Activated T-cell treated with anti-CD3 and anti-CD28 coated beads, Interleukin-2, amount 50 U/mL, for 4 hours (primary cell): ENCODE results near the gene FAM193A. TPM values are rescaled to one million over a fixed set of nuclear protein-coding genes. Genes with fewer than 3 reads are reported as not detected.
"Not testable (repeated sequence)": the region's sequence is repeated elsewhere in the genome, so short reads cannot be mapped to it uniquely, and the experiment has no call there.

Experiments used
- ATAC-seq, 2 donors: fragments of 200-7000 bp; cut with Tn5 transposase; one replicate each; pipeline ENCODE4 v1.10.0; 2021
- DNase-seq: peaks from one replicate; pipeline ENCODE4 v3.0.0-alpha.2; 2020
- H3K27me3 Mint-ChIP-seq: one replicate; pipeline ENCODE4 v1.8.0; 2021; ENCODE audit warnings: low read depth, mixed read lengths
- H3K36me3 Mint-ChIP-seq: one replicate; pipeline ENCODE4 v1.8.0; 2022; ENCODE audit warnings: mixed read lengths; ENCODE audit not compliant: insufficient read depth
- H3K4me1 Mint-ChIP-seq: one replicate; pipeline ENCODE4 v1.8.0; 2021; ENCODE audit warnings: low read depth, mixed read lengths
- H3K4me3 Mint-ChIP-seq: one replicate; pipeline ENCODE4 v1.8.0; 2021; ENCODE audit warnings: mild to moderate bottlenecking, moderate library complexity, mixed read lengths
- H3K9me3 Mint-ChIP-seq: one replicate; pipeline ENCODE4 v1.8.0; 2021; ENCODE audit warnings: mixed read lengths
- total RNA-seq, 3 donors: library from RNA; stranded (reverse); gene quantifications; one replicate each; pipeline ENCODE4 v1.2.1, GENCODE V29; 2021

The FAM193A gene
- total RNA-seq, 3 donors from 2014 or later: 24.7 to 25.3 (median 24.9) TPM

DNA sequence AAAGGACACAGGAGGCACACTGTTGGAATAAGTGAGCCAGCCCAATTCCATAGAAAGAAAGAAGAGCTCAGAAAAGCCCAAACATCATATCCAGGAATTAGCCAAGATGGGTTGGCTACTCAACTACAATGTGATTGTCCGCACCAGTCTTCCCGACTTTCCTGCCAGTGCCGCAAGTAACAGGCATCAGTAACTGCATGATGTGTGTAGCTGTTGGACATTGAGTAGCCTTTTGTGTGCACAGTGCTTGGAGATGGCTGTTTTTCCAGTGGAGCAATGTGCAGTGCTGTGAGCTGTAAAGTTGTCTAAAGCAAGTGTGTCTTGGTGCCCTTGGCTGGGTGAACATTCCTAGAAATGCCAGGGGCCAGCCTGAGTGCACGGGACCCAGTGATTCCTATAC lies 29.2 kb upstream of the FAM193A start:
- no peak for ATAC-seq
- Mint-ChIP-seq H3K27me3 (no peaks in the 10 kb centered on the region), H3K4me1 (peaks cover 14% of the 10 kb centered on the region)

DNA sequence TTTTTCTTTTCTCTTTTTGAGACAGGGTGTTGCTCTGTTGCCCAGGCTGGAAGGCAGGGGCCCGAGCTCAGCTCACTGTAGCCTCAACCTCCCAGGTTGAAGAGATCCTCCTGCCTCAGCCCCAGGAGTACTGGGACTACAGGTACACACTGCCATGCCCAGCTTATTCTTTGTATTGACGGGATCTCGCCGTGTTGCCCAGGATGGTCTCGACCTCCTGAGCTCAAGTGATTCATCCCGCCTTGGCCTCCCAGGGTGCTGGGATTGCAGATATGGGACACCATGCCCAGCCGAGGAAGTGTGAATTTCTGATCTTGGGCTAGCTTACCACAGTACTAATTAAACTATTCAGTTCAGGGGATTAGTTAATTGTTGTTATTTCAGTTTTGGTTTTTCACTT lies 28.6 kb upstream of the FAM193A start:
- Mint-ChIP-seq H3K4me3 (no peak overlapping the region), H3K36me3 (peaks cover 28% of the 10 kb centered on the region), H3K9me3 (no peaks in the 10 kb centered on the region), H3K27me3 (no peaks in the 10 kb centered on the region), H3K4me1 (peaks cover 14% of the 10 kb centered on the region)
- DNase-seq (no peak), ATAC-seq (no peak)

More for the DNA sequence above, 29.2 kb upstream of the FAM193A start:
- H3K9me3 Mint-ChIP-seq: no peaks in the 10 kb centered on the region
- DNase-seq: no peak
- H3K36me3 Mint-ChIP-seq: peaks cover 28% of the 10 kb centered on the region
- H3K4me3 Mint-ChIP-seq: no peak overlapping the region

GRCh38 chr4:2510351-2511259 lies 25.8 kb upstream of the FAM193A start:
- H3K36me3 Mint-ChIP-seq: peaks cover 37% of the 10 kb centered on the region
- no peak for ATAC-seq
- H3K4me1 Mint-ChIP-seq: peaks cover 14% of the 10 kb centered on the region
- H3K9me3 Mint-ChIP-seq: no peaks in the 10 kb centered on the region
- DNase-seq: no peak
- no peaks in the 10 kb centered on the region for H3K27me3 Mint-ChIP-seq
- no peak overlapping the region for H3K4me3 Mint-ChIP-seq

DNA sequence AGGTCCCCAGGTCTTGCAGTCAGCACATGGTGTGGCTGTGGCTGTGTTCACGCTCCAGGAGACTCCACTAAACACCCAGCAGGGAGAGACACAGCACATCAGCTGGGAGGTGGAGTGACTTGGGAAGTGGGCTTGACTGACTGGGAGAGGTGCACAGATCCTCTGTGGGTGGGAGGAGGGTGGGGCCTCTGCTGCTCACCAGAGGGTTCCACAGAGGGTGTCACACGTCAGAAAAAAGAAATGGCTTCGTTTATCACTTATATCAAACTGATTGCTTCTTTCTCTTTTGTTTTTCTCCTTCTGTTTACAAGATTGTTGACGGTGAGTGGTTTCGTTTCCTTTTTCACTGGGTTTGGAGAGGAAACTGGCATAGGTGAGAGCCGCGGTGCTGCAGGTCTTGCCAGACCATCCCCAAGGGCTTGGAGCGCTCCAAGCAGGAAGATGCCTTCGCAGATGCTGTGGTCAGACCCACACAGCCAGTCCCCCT lies 24.8 kb upstream of the FAM193A start:
- DNase-seq (no peak), ATAC-seq (peak in 1 of 2 donors; percentile 19)
- H3K36me3 Mint-ChIP-seq: peaks cover 42% of the 10 kb centered on the region
- H3K4me3 Mint-ChIP-seq: no peak overlapping the region
- no peaks in the 10 kb centered on the region for H3K27me3 Mint-ChIP-seq
- H3K4me1 Mint-ChIP-seq: peaks cover 14% of the 10 kb centered on the region
- H3K9me3 Mint-ChIP-seq: no peaks in the 10 kb centered on the region

DNA sequence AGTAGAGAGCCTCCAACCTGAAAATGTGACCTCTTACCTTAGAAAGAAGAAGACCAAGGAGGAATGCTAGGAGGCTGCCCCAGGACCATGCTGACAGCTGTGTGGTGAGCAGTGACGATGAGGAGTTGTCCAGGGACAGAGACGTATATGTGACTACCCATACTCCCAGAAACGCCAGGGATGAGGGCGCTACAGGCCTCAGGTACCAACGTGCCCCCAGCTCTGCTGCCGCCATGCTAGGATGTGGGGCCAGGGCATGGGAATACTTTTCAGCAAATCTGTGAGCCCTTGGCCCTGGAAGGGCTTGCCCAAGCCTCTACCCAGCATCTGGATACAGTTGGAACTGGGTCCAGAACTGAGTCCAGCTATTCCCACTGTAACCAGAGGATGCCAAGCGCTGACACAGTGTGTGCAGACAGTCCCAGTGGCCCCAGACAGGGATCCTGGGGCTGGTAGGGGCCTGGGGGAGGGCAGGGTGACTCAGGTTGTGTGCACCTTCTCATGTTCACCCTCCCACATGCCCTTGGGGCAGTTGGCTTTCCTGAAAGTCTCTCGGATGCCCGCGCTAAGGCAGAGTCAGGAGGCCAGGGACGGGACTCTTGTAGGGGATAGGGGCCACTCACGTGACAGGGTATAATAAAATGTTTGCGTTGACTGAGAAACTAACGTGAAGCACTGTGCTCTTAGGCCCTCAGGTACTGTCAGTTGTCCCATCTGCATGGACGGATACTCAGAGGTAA lies 23.9 kb upstream of the FAM193A start:
- no peak for DNase-seq
- Mint-ChIP-seq H3K4me1 (peaks cover 12% of the 10 kb centered on the region), H3K4me3 (no peak overlapping the region), H3K27me3 (no peaks in the 10 kb centered on the region), H3K36me3 (peaks cover 44% of the 10 kb centered on the region), H3K9me3 (no peaks in the 10 kb centered on the region)
- no peak for ATAC-seq

DNA sequence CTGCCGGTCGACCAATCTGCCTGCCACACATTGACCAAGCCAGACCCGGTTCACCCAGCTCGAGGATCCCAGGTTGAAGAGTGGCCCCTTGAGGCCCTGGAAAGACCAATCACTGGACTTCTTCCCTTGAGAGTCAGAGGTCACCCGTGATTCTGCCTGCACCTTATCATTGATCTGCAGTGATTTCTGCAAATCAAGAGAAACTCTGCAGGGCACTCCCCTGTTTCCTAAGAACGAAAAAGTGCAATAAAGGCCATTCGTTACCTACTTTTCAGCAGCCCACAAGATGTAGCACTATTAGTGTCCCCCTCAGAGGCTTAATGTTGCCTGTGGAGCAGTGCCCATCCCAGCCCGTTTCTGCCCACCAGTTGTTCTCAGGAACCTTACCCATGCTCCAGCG lies 22.3 kb upstream of the FAM193A start:
- H3K4me3 Mint-ChIP-seq, DNase-seq, H3K27me3 Mint-ChIP-seq, ATAC-seq, H3K9me3 Mint-ChIP-seq: not testable (repeated sequence)
- peaks cover 40% of the 10 kb centered on the region for H3K36me3 Mint-ChIP-seq
- H3K4me1 Mint-ChIP-seq: peaks cover 12% of the 10 kb centered on the region

DNA sequence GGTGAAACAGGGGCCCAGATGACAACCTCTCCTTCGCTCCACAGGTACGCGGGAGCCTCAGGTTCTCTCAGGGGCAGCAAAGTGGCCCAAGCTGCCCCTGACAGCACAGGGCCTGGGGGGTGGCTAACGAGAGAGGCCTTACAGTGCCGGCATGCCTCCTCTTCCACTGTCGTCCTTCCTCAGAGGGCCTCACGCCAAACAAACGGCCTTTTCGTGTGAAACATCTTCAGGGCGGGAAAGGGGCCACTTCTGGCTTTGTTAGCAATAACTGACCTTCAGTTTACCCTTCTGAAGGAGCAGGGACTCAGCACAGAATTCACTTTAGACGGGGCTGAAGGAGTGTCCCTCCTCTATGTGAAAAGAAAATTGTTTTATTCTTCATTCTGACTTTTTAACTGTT lies 21.5 kb upstream of the FAM193A start:
- H3K4me3 Mint-ChIP-seq, DNase-seq, H3K27me3 Mint-ChIP-seq, H3K9me3 Mint-ChIP-seq, ATAC-seq: not testable (repeated sequence)
- Mint-ChIP-seq H3K36me3 (peaks cover 39% of the 10 kb centered on the region), H3K4me1 (peaks cover 12% of the 10 kb centered on the region)

- no peak overlapping the region for H3K4me3 Mint-ChIP-seq
- DNase-seq: no peak
- peaks cover 4% of the 10 kb centered on the region for H3K4me1 Mint-ChIP-seq
- H3K9me3 Mint-ChIP-seq: no peaks in the 10 kb centered on the region
- peaks cover 33% of the 10 kb centered on the region for H3K36me3 Mint-ChIP-seq
- no peak for ATAC-seq
- no peaks in the 10 kb centered on the region for H3K27me3 Mint-ChIP-seq
Observed at GRCh38 chr4:2515830-2516550, 20.5 kb upstream of the FAM193A start.

DNA sequence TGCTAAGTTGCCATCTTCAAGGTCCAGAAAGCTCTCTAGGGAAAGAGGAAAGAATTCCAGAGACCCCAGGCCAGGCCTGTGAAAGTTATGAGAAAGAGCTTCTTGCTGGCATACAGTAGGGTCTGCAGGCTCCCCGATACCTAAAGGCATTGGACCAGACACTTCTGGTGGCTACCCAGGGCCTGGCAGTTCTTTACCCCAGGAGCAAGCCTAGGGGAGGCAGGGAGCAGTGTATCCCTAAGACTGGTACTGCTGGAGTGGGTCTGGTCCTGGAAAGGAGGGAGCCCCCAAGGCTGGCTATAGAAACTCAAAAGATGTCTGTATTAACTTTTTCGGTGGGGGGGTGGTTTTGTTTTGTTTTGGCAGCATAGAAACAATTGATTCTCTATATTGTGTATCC lies 19.8 kb upstream of the FAM193A start:
- Mint-ChIP-seq H3K4me3 (no peak overlapping the region), H3K4me1 (peaks cover 4% of the 10 kb centered on the region), H3K9me3 (no peaks in the 10 kb centered on the region), H3K27me3 (no peaks in the 10 kb centered on the region), H3K36me3 (peaks cover 33% of the 10 kb centered on the region)
- ATAC-seq (no peak), DNase-seq (no peak)

DNA sequence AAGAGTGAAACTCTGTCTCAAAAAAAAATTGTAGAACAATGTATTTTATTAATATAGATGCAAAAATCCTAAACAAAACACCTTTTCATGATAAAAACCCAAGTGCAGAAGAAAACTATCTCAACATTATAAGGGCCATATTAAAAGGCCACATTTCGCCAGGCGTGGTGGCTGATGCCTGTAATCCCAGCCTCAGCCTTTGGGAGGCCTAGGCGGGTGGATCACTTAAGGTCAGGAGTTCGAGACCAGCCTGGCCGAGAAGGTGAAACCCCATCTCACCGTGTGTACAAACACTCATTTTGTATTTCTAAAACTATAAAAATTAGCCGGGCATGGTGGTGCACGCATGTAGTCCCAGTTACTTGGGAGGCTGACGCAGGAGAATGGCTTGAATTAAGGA lies 9.9 kb upstream of the FAM193A start:
- Mint-ChIP-seq H3K9me3 (no peaks in the 10 kb centered on the region), H3K36me3 (no peaks in the 10 kb centered on the region), H3K27me3 (no peaks in the 10 kb centered on the region), H3K4me3 (no peak overlapping the region), H3K4me1 (no peaks in the 10 kb centered on the region)
- no peak for ATAC-seq
- DNase-seq: no peak

- H3K4me3 Mint-ChIP-seq: peak overlapping the region; percentile 89
- no peaks in the 10 kb centered on the region for H3K9me3 Mint-ChIP-seq
- no peaks in the 10 kb centered on the region for H3K36me3 Mint-ChIP-seq
- ATAC-seq (no peak), DNase-seq (no peak)
- H3K4me1 Mint-ChIP-seq: peaks cover 17% of the 10 kb centered on the region
- no peaks in the 10 kb centered on the region for H3K27me3 Mint-ChIP-seq
Observed at GRCh38 chr4:2534904-2535375, 1.5 kb upstream of the FAM193A start.

DNA sequence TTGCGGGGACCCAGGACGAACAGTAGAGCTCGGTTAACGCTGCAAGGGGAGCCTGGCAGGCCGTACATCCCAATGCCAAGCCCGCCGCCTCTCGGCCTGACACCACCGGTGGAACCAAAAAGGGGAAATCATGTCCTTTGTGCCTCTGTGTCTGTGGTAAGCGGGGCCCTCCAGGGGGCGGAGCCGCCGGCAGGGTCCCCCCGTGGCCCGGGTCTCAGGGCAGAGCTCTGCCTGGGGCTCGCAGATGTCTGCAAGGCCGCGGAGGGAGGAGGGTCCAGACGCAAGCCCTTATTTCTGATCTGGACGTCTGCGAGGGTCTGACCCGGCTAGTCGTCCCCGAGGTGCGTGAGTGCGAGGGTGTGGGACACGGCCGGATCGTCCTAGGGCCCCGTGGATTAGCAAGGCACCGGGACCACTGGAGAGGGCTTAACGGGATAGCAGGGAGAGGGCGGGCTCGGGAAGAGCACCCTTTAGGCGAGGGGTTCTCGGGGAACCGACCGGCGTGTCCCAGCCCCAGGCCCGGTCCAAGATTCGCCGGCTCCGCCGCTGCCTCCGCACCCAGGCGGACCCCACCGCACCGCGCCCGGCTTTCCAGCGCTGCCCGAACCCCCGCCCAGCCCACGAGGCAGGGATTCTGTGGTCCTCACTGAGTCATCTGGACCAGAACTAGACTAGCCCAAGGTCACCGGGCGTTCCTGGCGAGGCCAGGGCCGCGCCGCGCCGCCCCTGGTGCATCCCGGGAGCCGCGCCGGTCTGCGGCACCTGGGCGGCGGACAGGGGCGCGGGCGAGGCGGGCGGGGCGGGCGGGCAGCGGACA lies 863 bp upstream of the FAM193A start:
- H3K4me1 Mint-ChIP-seq: peaks cover 19% of the 10 kb centered on the region
- H3K27me3 Mint-ChIP-seq: no peaks in the 10 kb centered on the region

DNA sequence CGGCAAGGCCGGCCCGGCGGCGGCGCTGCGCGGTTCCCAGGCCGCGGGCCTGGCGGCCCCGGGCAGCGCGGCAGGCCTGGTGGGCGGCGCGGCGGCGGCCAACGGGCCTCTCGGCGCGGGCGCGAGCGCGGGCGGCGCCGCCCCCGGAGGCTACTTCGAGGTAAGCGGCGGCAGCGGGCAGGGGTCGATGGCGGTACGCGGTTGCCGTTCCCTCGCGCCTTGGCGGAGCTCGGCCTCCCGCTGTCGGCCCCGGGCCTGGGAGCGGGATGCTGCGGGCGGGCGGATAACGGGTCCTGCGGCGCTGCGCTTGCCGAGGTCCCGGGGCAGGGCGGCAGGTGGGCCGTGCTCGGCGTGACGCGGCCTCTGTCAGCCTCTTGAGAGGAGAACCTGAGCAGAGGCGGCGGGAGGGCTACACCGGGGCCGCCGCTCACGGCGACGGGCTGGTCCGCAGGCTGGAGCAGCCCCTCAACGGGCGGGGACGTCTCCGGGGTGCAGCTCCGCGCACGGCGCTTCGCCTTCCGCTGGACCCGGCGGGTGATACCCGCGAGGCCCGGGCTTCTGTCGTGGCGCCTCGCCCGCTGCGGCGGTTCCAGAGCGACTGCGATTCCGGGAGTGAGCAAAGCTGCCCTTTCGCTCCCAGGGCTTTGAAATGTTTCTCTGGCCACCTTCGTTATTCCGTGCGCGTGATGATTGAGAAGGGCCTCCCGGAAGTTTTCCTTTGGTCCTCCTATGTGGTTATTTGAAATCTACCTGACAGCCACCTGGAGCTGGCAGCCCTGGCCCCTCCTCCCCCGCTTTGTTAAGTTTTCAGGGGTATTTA lies 774 bp downstream of the FAM193A start:
- DNase-seq (peak; percentile 48), ATAC-seq (peak; percentile 20 to 31)
- Mint-ChIP-seq H3K36me3 (no peaks in the 10 kb centered on the region), H3K9me3 (no peaks in the 10 kb centered on the region), H3K4me3 (peak overlapping the region; percentile 90), H3K4me1 (peaks cover 22% of the 10 kb centered on the region), H3K27me3 (no peaks in the 10 kb centered on the region)

More for the DNA sequence above, 863 bp upstream of the FAM193A start:
- ATAC-seq: peak; percentile 11 to 15
- Mint-ChIP-seq H3K9me3 (no peaks in the 10 kb centered on the region), H3K4me3 (peak overlapping the region; percentile 89), H3K36me3 (no peaks in the 10 kb centered on the region)
- DNase-seq: peak; percentile 31
